Esophagus muscularis mucosa (tissue), 4 donors: ENCODE results near the gene PLA2G2E. TPM values are rescaled to one million over a fixed set of nuclear protein-coding genes. Genes with fewer than 3 reads are reported as not detected.

Experiments
- DNase-seq: peaks from one replicate; pipeline ENCODE4 v3.0.0-alpha.2; 2017; ENCODE audit errors: extremely low spot score
- H3K27ac ChIP-seq, 4 donors: fragments of 200-600 bp; sonication (generic); replicated peaks in 1 of 4; 1 replicate in 3 of 4; 2 replicates in 1 of 4; pipeline ENCODE4 v1.5.1; 2016 to 2019; ENCODE audit warnings: mild to moderate bottlenecking in 1 of 4
- H3K27me3 ChIP-seq, 4 donors: fragments of 200-600 bp; sonication (generic); one replicate each; pipeline versions ENCODE4 v1.5.1 to v1.6.0; 2016 to 2019
- H3K36me3 ChIP-seq, 4 donors: fragments of 200-600 bp; sonication (generic); one replicate each; pipeline ENCODE4 v1.5.1; 2016 to 2019
- H3K4me1 ChIP-seq, 4 donors: fragments of 200-600 bp; sonication (generic); one replicate each; pipeline ENCODE4 v1.5.1; 2016 to 2019
- H3K4me3 ChIP-seq, 4 donors: fragments of 200-600 bp; sonication (generic); 1 replicate in 2 of 4; 2 replicates in 2 of 4; pipeline ENCODE4 v1.5.1; 2016 to 2019; ENCODE audit warnings: mild to moderate bottlenecking in 4 of 4, moderate library complexity in 1 of 4
- H3K9me3 ChIP-seq, 4 donors: fragments of 200-600 bp; sonication (generic); 1 replicate in 3 of 4; 2 replicates in 1 of 4; pipeline ENCODE4 v1.5.1; 2016 to 2019
- EP300 ChIP-seq: sonication (generic); formaldehyde crosslinking; IDR thresholded peaks from one replicate; pipeline ENCODE4 v1.6.1; 2017; ENCODE audit warnings: antibody characterized with exemption
- POLR2A ChIP-seq: fragments of 450-650 bp; IDR thresholded peaks from one replicate; pipeline ENCODE4 v1.6.1; 2017; ENCODE audit warnings: antibody characterized with exemption, moderate library complexity, mild to moderate bottlenecking, low read depth
- POLR2AphosphoS5 ChIP-seq, 2 donors: sonication (generic); formaldehyde crosslinking; IDR thresholded peaks; one replicate each; pipeline ENCODE4 v1.6.1; 2017; ENCODE audit warnings: antibody characterized with exemption in 2 of 2
- WGBS: methylation state at CpG from one replicate; pipeline ENCODE4 v1.1.5; 2018; 5-methylcytosine and 5-hydroxymethylcytosine counted together
- intact Hi-C: fragments of 100-400 bp; cut with DNase I; formaldehyde crosslinking; loops from one replicate; pipeline ENCODE4 v1.15.1; 2023
- total RNA-seq, 4 donors: library from RNA; depleted of rRNA; stranded (reverse); fragments of >200 nt; gene quantifications; one replicate each; pipeline versions ENCODE4 v1.1.0 to v1.2.1, GENCODE V29; 2016
- TF ChIP-seq, protein P1 (sequence below), 3 experiments: fragments of 200-600 bp in 2 of 3; fragments of 450-650 bp in 1 of 3; sonication (generic) in 2 of 3; IDR thresholded peaks; one replicate each; pipeline ENCODE4 v1.5.1; 2017 to 2019; ENCODE audit warnings: antibody characterized with exemption in 3 of 3, mild to moderate bottlenecking in 2 of 3, moderate library complexity in 1 of 3

Gene PLA2G2E
- total RNA-seq, 4 donors from 2014 or later, result not detected

DNA sequence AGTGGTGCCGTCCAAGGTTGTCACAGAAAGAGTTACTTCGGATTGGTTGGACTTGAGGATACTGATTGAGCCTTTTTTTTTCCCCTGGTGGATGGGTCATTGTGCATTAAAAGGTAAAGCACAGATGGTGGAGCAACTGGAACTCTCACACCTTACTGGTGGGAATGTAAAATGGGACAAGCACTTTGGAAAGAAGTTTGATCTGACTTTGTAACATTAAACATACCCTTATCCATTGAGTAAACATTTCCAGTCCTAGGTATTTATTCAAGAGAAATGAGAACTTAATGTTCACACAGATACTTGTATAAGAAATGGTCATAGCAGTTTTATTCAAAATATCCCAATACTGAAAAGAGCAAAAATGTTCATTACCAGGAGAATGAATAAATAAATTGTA is 41.1 kb upstream of the PLA2G2E start:
- H3K27me3 ChIP-seq, result peaks cover 0 to 33% (median 0%) of the 10 kb centered on the region in 4 donors
- no peak overlapping the region for H3K4me3 ChIP-seq
- H3K36me3 ChIP-seq, result no peaks in the 10 kb centered on the region
- no peak for DNase-seq
- WGBS, result 79% methylated on average over 2 of the region's 2 CpGs
- H3K27ac ChIP-seq, result no peak overlapping the region
- intact Hi-C loops, result no loop called here
- no peaks in the 10 kb centered on the region for H3K4me1 ChIP-seq
- TF ChIP-seq EP300 (no peak), POLR2A (no peak), POLR2AphosphoS5 (IDR thresholded peaks at IDR 0.05) (no peak)
- TF ChIP-seq, protein P1, sequence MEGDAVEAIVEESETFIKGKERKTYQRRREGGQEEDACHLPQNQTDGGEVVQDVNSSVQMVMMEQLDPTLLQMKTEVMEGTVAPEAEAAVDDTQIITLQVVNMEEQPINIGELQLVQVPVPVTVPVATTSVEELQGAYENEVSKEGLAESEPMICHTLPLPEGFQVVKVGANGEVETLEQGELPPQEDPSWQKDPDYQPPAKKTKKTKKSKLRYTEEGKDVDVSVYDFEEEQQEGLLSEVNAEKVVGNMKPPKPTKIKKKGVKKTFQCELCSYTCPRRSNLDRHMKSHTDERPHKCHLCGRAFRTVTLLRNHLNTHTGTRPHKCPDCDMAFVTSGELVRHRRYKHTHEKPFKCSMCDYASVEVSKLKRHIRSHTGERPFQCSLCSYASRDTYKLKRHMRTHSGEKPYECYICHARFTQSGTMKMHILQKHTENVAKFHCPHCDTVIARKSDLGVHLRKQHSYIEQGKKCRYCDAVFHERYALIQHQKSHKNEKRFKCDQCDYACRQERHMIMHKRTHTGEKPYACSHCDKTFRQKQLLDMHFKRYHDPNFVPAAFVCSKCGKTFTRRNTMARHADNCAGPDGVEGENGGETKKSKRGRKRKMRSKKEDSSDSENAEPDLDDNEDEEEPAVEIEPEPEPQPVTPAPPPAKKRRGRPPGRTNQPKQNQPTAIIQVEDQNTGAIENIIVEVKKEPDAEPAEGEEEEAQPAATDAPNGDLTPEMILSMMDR (IDR thresholded peaks at IDR 0.05), result no peak
- peaks cover 0 to 7% (median 2%) of the 10 kb centered on the region in 4 donors for H3K9me3 ChIP-seq

DNA sequence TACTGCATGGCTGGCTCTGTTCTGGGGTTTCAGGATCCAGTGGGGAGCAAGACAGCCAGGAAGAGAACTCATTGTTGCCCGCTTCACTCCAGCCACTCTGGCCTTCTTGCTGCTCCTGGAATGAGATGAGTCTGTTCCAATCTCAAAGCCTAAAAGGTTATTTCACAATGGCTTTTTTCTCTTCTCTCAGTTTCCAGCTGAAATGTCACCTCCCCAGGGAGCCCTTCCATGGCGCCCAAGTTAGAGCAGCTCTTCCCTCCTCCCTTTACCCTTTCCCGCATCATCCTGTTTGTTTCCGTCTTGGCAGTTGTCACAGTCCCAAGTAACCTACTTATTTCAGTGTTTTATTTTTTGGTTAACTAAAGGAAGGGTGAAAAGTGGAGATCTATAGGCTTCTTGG is 40.2 kb upstream of the PLA2G2E start:
- Histone ChIP-seq H3K27me3 (peaks cover 0 to 36% (median 0%) of the 10 kb centered on the region in 4 donors), H3K27ac (no peak overlapping the region), H3K9me3 (peaks cover 0 to 7% (median 2%) of the 10 kb centered on the region in 4 donors), H3K4me3 (no peak overlapping the region), H3K36me3 (no peaks in the 10 kb centered on the region), H3K4me1 (no peaks in the 10 kb centered on the region)
- WGBS, result 96% methylated on average over 4 of the region's 4 CpGs
- intact Hi-C loops, result no loop called here
- TF ChIP-seq, protein P1 (IDR thresholded peaks at IDR 0.05), result no peak
- TF ChIP-seq POLR2A (no peak), EP300 (no peak), POLR2AphosphoS5 (IDR thresholded peaks at IDR 0.05) (no peak)
- no peak for DNase-seq

- Histone ChIP-seq H3K27ac (no peak overlapping the region), H3K36me3 (no peaks in the 10 kb centered on the region), H3K27me3 (peaks cover 0 to 36% (median 0%) of the 10 kb centered on the region in 4 donors), H3K4me3 (no peak overlapping the region), H3K4me1 (no peaks in the 10 kb centered on the region), H3K9me3 (peaks cover 0 to 7% (median 2%) of the 10 kb centered on the region in 4 donors)
- intact Hi-C loops, result no loop called here
- no peak for DNase-seq
- TF ChIP-seq EP300 (no peak), POLR2A (no peak), POLR2AphosphoS5 (IDR thresholded peaks at IDR 0.05) (no peak)
- TF ChIP-seq, protein P1 (IDR thresholded peaks at IDR 0.05), result no peak
- WGBS, result 57% methylated on average over 5 of the region's 5 CpGs
Measured at GRCh38 chr1:19960591-19960990, 37.2 kb upstream of the PLA2G2E start.

DNA sequence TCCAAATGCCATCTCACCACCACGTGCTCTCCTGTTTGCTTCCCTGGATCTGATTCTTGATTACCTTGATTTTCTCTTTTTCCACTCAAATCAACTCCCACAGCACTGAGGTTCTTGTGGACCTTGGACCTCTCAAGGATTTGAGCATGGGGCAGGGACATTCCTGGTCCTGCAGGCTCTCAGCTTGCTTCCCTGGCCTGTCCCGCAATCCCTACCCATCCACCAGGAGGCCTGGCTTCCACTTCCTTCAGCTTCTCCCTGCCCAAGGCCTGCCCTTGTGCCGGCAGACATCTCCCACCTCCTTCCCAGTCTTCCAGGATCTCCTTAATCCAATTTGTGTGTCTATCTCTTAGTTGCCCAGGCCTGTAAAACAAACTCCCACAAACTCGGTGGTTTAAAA is 34.4 kb upstream of the PLA2G2E start:
- no peak for DNase-seq
- Histone ChIP-seq H3K36me3 (no peaks in the 10 kb centered on the region), H3K4me1 (no peaks in the 10 kb centered on the region), H3K4me3 (no peak overlapping the region), H3K27ac (no peak overlapping the region), H3K9me3 (no peaks in the 10 kb centered on the region), H3K27me3 (peaks cover 0 to 43% (median 0%) of the 10 kb centered on the region in 4 donors)
- TF ChIP-seq POLR2AphosphoS5 (IDR thresholded peaks at IDR 0.05) (no peak), POLR2A (no peak), EP300 (no peak)
- TF ChIP-seq, protein P1 (IDR thresholded peaks at IDR 0.05), result no peak
- intact Hi-C loops, result no loop called here
- WGBS, result 70% methylated on average over 4 of the region's 4 CpGs

DNA sequence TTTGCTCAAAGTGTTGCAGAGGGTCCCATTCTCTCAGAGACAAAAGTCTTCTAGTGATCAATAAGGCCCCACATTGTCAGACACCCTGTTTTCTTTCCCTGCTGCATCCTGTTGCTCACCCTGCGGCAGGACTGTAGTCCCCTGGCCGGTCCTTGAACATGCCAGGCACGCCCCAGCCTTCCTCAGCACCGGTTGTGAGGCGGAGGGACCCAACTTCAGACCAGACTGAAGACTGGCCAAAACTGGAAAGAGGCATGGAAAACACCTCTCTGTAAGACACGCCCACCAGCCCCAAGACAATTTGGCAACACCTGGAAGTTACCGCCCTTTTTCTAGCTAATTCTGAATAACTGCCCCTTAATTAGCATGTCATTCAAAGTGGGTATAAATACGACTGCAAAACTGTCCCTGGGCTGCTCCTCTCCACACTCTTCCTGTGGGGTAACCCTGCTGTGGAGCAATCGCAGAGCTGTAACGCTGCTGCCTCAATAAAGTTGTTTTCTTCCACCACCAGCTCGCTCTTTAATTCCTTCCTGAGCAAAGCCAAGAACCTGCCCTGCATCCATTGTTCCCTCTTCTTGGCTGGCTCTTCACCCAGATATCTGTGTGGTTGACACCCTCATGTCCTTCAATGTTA is 32.2 kb upstream of the PLA2G2E start:
- 69% methylated on average over 11 of the region's 11 CpGs for WGBS
- Histone ChIP-seq H3K4me3 (no peak overlapping the region), H3K27ac (no peak overlapping the region), H3K4me1 (no peaks in the 10 kb centered on the region), H3K9me3 (no peaks in the 10 kb centered on the region), H3K27me3 (peaks cover 0 to 23% (median 0%) of the 10 kb centered on the region in 4 donors), H3K36me3 (no peaks in the 10 kb centered on the region)
- no peak for DNase-seq
- intact Hi-C loops, result no loop called here
- TF ChIP-seq, protein P1 (IDR thresholded peaks at IDR 0.05), result no peak
- TF ChIP-seq POLR2AphosphoS5 (IDR thresholded peaks at IDR 0.05) (no peak), EP300 (no peak), POLR2A (no peak)
